ENCODE results near the gene GALNTL6.

The GALNTL6 gene

GRCh38 chr4:171880136-171880535 is 66.9 kb downstream of the GALNTL6 start:
- no peak for DNase-seq (ENCODE audit: low read depth)

DNA sequence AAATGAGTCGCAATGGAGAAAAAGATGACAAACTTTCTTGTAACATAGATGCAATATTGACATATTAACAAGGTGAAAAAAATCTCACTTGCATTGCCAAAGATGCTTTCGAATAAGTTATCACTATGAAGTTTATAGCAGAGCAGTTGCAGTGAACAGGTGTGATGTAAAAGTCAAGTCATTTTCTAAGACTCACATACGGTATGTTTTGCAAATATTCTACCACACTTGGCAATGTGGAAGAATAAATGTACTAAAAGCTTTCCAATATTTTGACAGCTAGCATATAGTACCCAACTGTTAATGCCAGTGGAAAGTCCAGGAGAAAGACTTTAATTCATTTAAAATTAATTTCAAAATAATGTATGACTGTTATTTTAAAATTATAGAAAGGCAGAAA is 76.5 kb downstream of the GALNTL6 start:
- no peak for DNase-seq (ENCODE audit: low read depth)

GRCh38 chr4:171891038-171891437 is 77.8 kb downstream of the GALNTL6 start:
- DNase-seq (ENCODE audit: low read depth), result no peak

- no peak for DNase-seq (ENCODE audit: low read depth)
These were observed 83.2 kb downstream of the GALNTL6 start for GRCh38 chr4:171896426-171896825.

GRCh38 chr4:171919314-171919713 is 106.1 kb downstream of the GALNTL6 start:
- no peak for DNase-seq (ENCODE audit: low read depth)

- no peak for DNase-seq (ENCODE audit: low read depth)
These were observed 107.7 kb downstream of the GALNTL6 start for GRCh38 chr4:171920901-171921300.

DNA sequence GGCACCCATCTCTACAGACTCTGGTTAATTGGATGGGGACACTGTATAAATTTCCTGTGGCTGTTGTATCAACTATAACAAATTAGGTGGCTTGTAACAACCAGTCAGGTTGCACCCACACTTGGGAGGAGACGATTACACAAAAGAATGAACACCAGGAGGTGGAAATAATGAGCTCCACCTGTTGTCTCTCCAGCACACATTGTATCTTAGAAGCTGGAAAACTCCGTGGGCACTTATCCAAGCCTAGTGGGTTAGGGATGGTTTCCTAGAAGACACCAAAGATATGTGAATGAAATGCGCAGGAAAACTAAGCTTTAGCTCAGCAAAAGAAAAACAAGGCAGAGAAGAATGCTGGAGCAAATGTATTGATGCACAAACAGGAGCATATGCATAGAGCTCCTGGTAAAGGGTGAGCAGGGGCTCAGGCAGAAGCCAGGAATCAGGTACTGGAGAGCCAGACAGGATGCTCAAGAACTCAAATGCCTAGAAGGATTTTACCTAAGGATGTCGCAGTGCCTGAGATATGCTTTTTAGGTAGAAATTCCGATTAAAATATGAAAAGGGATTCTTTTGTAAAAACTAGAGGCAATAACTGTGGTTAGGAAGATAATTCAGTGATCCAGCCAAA is 111.7 kb downstream of the GALNTL6 start:
- no peak for DNase-seq (ENCODE audit: low read depth)

DNA sequence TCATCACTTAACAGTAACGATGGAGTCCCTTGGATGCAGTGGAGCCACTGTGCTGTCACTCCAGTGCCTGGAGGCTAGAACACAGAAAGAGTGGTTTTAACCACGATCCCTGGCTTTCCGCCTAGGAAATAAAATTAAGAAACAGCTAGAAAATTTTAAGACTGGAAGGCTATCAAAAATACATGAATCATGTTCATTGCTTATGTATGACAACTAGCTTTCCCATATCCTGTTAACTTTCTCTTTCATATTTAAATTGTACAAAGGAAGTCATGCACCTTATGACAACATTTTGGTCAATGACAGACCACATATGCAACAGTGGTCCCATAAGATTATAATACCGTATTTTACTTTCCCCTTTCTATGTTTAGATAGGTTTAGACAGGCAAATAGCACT is 115.1 kb downstream of the GALNTL6 start:
- DNase-seq (ENCODE audit: low read depth), result no peak

DNA sequence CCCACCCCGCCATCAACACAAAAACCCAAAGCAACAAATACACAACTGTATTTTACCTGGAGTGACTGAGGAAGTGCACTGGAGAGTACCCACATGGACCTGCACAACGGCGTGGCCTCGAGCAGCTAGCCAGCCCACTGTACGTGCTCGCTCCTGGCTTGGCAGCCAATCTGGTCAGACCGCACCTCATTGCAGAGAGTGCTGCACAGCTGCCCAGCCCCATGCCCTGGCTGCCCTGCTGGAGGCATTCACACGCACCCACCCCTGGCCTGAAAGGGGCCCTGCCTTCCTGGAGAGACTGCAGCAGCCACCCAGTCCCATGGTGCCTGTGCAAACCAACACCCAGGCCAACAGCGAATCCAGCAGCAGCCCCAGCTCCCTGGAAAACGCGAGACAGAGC is 116.3 kb downstream of the GALNTL6 start:
- DNase-seq (ENCODE audit: low read depth), result no peak

DNA sequence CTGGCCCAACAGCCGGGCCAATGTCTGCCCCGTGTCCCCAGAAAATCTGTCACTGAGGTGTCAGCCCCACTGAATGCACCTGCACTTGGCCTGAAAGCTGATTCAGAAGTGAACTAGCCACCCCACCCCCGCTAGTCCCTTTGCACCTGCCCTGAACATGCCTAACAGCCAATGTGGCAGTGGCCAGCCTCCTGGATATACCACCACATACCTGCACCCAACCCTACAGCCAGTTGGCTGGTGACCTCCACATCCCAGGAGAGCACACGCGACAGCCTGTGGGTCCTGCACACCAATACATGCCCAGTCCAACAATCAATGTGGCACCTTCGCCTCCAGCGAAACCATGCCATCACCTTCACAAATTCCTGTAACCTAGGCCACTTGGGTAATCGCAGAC is 116.7 kb downstream of the GALNTL6 start:
- no peak for DNase-seq (ENCODE audit: low read depth)

DNA sequence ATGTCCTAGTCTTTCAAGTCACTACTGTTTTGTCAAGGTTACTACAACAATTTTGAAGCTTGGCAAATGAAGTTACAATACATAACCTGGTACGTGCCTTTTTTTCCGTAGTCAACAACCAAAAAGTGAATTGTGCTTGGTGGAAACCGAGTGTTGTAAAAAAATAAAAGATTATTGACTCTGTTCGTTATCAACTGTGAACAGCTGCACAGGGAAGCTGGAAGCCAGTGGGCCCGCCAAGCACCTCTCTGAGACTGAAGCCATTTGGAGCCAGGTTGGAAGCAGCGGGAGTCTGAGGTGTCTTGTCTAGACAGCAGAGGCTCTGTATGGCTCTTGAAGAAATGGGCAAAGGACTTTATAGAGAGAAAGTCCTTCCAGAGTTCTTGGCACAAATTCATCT is 119.0 kb downstream of the GALNTL6 start:
- no peak for DNase-seq (ENCODE audit: low read depth)

DNA sequence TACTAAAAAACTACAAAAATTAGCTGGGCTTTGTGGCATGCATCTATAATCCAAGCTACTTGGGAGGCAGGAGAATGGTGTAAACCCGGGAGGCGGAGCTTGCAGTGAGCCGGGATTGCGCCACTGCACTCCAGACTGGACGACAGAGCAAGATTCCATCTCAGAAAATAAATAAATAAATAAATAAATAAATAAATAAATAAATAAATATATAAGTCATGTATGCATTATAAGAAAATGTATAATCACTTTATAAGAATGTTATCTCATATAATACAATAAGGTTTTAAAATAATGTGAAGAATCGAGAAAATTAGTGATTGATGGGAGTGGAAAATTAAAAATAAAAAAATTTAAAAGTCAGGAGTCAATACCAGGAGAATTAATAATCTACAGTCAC is 127.5 kb downstream of the GALNTL6 start:
- no peak for DNase-seq (ENCODE audit: low read depth)

DNA sequence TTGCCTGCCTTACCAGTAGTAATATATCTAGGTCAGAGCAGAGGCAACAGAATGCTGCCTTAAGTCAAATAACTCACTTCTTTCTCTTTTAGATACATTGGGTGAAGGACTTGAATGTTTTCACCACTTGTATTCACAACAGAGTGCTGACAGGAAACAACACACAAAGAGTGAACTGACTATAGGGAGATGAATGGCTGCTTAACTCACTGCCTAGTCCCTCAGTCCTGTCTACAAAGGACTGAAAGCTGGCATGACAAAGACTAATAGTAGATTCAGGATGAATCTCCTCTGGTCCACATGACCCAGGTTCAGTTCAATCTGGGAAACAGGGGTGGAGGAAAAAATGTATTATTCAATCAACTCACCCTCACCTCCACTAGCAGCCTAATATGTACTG is 134.2 kb downstream of the GALNTL6 start:
- no peak for DNase-seq (ENCODE audit: low read depth)

DNA sequence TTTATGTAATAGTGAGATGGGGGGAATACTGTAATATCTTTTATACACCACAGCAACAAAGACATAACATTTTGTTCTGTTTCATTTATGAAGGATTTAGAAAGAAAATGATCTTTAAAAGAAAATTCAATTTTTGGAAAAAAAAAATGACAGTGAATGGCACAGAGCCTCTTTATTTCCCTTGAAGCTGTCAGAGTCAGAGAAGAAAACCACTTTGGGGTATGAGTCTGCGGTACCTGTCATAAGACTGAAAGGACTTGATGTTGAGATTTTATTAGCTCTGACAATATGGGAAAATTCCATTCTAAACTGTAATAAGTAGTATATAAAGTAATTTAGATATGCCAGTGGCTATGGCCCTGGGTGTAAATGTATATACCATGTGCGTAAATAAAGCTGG is 134.8 kb downstream of the GALNTL6 start:
- no peak for DNase-seq (ENCODE audit: low read depth)

DNA sequence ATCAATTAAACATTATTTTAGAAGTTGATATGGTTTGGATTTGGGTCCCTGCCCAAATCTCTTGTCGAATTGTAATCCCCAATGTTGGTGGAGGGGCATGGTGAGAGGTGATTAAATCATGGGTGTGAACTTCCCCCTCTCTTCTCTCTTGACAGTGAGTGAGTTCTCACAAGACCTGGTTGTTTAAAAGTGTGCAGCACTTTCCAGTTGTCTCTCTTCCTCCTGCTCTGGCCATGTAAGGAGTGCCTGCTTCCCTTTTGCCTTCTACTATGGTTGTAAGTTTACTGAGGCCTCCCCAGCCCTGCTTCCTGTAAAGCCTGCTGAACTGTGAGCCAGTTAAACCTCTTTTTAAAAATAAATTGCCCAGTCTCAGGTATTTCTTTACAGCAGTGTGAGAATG is 141.4 kb downstream of the GALNTL6 start:
- no peak for DNase-seq (ENCODE audit: low read depth)

DNA sequence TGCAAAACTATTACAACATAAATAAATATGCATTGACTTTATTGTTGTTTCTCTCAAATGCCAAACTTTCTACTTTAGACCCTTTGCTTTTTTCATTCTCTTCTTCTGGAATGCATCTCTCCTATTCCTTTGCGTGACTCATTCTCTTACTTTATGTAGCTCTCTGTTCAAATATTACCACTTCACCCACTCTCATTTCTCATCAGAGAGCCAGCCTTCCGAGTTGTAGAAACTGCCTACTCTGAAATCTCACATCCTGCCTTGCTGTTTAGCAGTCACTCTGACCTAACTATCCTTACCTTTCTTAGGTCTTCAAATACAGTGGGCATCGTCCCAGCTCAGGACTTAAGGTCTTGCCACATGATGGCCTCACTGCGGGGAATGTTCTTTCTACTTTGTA is 143.5 kb downstream of the GALNTL6 start:
- DNase-seq (ENCODE audit: low read depth), result no peak

GRCh38 chr4:171962110-171962509 is 148.9 kb downstream of the GALNTL6 start:
- DNase-seq (ENCODE audit: low read depth), result no peak

DNA sequence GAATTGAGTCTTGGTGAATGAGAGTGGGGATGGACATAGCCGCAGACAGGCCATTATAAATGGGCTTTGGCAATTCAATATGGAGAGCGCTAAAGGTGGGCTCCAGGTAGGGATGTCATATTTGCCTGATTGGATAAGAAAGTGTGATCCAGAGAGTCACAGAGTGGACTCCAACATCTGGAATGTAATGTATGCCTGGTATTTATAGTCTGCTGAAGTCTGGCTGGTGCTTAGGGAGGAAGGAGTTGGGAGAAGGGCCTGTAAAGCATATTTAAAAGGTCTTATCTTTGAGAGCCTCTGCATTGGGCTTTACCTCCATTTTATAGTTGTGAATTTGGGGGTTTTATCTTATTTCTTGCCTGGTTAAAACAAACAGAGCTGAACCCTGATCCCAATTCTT is 153.2 kb downstream of the GALNTL6 start:
- DNase-seq (ENCODE audit: low read depth), result no peak

DNA sequence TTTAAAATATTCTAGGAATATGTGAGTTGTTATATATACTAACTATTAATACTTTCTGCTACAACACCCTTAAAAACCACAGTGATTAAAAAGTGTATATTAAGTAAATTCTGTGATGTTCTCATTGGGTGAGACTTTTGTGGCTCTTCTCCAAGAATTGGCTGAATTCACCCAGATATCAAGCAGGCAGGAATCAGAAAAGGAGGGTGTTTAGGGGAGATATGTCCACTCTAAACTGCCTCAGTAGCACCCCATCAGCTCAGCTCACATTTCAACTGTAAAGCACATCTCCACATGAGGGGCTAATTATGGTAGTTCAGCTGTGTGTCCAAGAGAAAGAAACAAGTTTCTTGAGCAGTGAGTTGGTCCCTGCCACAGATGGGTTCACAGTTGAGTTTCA is 165.0 kb downstream of the GALNTL6 start:
- DNase-seq (ENCODE audit: low read depth), result no peak

- no peak for DNase-seq (ENCODE audit: low read depth)
These were observed 166.3 kb downstream of the GALNTL6 start for GRCh38 chr4:171979461-171979860.

GRCh38 chr4:171981185-171981584 is 168.0 kb downstream of the GALNTL6 start:
- DNase-seq (ENCODE audit: low read depth), result no peak

DNA sequence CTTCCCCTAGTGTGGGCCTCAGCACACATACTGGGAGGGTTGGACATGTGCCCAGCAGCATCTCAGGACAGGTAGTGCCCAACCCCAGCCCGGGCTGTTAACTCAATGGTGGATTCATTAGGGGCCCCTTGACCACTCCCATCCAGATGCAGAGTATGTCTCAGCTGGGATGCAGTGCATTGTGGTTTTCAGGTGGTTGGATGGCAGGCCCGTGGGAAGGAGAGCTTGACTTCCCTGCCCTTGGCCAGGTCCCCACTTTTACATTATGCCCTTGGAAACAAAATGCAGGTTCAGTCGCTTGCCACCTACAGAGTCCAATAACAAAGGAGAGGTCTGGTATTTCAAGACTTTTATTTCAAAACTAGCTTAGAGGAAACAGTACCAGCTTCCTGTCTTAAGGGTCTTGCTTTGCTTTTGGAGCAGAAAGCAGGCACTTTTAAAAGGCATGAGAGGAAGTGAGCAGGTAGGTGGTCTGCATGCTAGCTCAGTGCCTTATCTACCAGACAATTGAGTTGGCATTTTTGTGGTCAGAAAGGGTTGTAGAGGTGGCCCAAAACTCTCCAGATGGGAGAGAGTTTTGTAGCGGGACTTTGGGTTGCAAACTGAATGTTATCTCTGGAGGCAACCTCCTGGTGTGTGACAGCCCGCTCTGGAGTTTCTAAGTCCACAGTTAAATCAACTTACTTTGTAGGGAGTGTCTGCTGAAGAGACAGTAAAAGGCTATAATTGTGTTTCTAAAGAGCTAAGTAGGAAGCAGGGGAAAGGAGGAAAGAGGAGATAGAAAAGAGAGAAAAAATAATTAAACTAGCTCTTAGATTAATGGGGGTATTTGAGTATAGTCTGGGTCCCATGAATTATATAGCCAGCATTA is 171.0 kb downstream of the GALNTL6 start:
- DNase-seq (ENCODE audit: low read depth), result no peak

GRCh38 chr4:171985129-171985528 is 171.9 kb downstream of the GALNTL6 start:
- no peak for DNase-seq (ENCODE audit: low read depth)

DNA sequence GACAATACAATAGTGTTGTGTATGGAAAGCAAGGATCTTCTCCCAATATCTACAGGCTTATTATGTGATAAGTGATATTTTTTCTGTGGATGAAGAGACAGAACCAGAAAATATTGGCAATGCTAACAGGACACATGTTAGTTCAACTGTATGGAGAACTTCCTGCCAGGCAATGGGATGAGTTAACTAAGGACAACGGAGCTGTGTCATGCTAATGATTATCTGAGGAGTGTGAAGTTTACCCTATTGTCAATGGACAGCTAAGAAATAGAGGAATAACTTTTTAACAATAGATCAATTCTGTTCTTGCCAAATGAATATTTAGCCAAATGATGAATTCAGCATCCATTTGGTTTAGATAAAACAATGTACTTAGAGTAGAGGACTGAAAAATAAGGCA is 180.0 kb downstream of the GALNTL6 start:
- DNase-seq (ENCODE audit: low read depth), result no peak
